ENCODE results near the gene UPF2. TPM values are rescaled to one million over a fixed set of nuclear protein-coding genes. Genes with fewer than 3 reads are reported as not detected.

The UPF2 gene
- total and polyA plus RNA-seq, 2 of the 13 experiments (the other 11 are each of a cell fraction or from before 2014, with no cell fraction given), result 6.2 to 14.5 TPM

GRCh38 chr10:11875494-11876281, 166.9 kb downstream of the UPF2 start (continued):
- TF ChIP-seq ZNF644 (CRISPR knock-in tag; IDR thresholded peaks at IDR 0.05; ENCODE audit: low read depth) (0 out of 2 replicates have a peak, but pooled peaks have one; percentile 6), ASH2L (IDR thresholded peaks at IDR 0.05; ENCODE audit: insufficient read length, low read depth, low read length) (peak; percentile 73), ZNF646 (CRISPR knock-in tag; IDR thresholded peaks at IDR 0.05) (no peak), IRF1 (CRISPR knock-in tag; IDR thresholded peaks at IDR 0.05; ENCODE audit: low read depth) (no peak), KLF9 (CRISPR knock-in tag; IDR thresholded peaks at IDR 0.05; ENCODE audit: low read depth) (0 out of 2 replicates have a peak, but pooled peaks have one; percentile 50), ZNF513 (CRISPR knock-in tag; conservative IDR thresholded peaks at IDR 0.05) (no peak), ZNF674 (CRISPR knock-in tag; IDR thresholded peaks at IDR 0.05; ENCODE audit: low read depth) (0 out of 2 replicates have a peak, but pooled peaks have one; percentile 40), BCL3 (CRISPR knock-in tag; IDR thresholded peaks at IDR 0.05) (no peak), KLF12 (CRISPR knock-in tag; IDR thresholded peaks at IDR 0.05; ENCODE audit: borderline replicate concordance) (peak; percentile 99), IKZF1 (IDR thresholded peaks at IDR 0.05) (no peak), ZNF709 (CRISPR knock-in tag; IDR thresholded peaks at IDR 0.05) (peak; percentile 49; the same call in 1 of the 2 replicates)
- TF ChIP-seq, protein P1, sequence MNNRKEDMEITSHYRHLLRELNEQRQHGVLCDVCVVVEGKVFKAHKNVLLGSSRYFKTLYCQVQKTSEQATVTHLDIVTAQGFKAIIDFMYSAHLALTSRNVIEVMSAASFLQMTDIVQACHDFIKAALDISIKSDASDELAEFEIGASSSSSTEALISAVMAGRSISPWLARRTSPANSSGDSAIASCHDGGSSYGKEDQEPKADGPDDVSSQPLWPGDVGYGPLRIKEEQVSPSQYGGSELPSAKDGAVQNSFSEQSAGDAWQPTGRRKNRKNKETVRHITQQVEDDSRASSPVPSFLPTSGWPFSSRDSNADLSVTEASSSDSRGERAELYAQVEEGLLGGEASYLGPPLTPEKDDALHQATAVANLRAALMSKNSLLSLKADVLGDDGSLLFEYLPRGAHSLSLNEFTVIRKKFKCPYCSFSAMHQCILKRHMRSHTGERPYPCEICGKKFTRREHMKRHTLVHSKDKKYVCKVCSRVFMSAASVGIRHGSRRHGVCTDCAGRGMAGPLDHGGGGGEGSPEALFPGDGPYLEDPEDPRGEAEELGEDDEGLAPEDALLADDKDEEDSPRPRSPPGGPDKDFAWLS (CRISPR knock-in tag; IDR thresholded peaks at IDR 0.05; ENCODE audit: borderline replicate concordance), result no peak
- TF ChIP-seq, protein P2, sequence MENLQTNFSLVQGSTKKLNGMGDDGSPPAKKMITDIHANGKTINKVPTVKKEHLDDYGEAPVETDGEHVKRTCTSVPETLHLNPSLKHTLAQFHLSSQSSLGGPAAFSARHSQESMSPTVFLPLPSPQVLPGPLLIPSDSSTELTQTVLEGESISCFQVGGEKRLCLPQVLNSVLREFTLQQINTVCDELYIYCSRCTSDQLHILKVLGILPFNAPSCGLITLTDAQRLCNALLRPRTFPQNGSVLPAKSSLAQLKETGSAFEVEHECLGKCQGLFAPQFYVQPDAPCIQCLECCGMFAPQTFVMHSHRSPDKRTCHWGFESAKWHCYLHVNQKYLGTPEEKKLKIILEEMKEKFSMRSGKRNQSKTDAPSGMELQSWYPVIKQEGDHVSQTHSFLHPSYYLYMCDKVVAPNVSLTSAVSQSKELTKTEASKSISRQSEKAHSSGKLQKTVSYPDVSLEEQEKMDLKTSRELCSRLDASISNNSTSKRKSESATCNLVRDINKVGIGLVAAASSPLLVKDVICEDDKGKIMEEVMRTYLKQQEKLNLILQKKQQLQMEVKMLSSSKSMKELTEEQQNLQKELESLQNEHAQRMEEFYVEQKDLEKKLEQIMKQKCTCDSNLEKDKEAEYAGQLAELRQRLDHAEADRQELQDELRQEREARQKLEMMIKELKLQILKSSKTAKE (CRISPR knock-in tag; IDR thresholded peaks at IDR 0.05; ENCODE audit: borderline replicate concordance), result no peak
